ENCODE measurements around the gene MYO5B. TPM values are rescaled to one million over a fixed set of nuclear protein-coding genes. Genes with fewer than 3 reads are reported as not detected.

Gene MYO5B
- total RNA-seq, 5 donors from 2014 or later (not counting 1 experiment from before 2014, with no cell fraction given): 0.09 to 0.72 (median 0.50) TPM; not detected in 2

DNA sequence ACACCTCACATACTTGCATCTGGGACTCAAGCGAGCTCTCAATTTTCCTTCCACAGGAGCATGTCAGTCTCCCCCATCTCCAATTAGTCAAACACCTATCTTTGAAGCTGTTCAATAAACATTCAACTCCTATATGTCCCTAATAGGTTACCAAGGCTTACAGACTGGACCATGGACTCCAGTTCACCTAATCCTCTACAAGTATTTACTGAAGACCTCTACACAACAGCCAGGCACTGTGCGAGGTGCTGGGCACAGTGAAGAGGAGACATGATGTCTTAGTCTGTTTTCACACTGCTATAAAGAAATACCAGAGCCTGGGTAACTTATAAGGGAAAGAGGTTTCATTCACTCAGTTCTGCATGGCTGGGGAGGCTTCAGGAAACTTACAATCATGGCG, 129.9 kb downstream of the MYO5B start:
- no peak for DNase-seq
- WGBS (ENCODE audit: insufficient coverage): 71% methylated on average over 2 of the region's 3 CpGs
- Histone ChIP-seq H3K27me3 (replicated peaks in 1 of 2; ENCODE audit: control insufficient read depth in 2 of 2, extremely low read depth in 1 of 2, insufficient read depth in 2 of 2, low read length in 1 of 2) (no peaks in the 10 kb centered on the region), H3K36me3 (ENCODE audit: control insufficient read depth in 2 of 2, extremely low read depth in 1 of 2, insufficient read depth in 1 of 2, low read length in 1 of 2) (no peaks in the 10 kb centered on the region), H3K4me1 (ENCODE audit: control insufficient read depth in 1 of 2, extremely low read depth in 1 of 2, insufficient read depth in 2 of 2, low read length in 2 of 2) (no peaks in the 10 kb centered on the region), H3K4me3 (ENCODE audit: control insufficient read depth in 1 of 2, extremely low read depth in 1 of 2, low read length in 1 of 2) (no peak overlapping the region), H3K27ac (ENCODE audit: low read length) (no peak overlapping the region), H3K9me3 (no peaks in the 10 kb centered on the region)
- Mint-ChIP-seq H3K4me1 (no peaks in the 10 kb centered on the region), H3K9me3 (no peaks in the 10 kb centered on the region), H3K36me3 (no peaks in the 10 kb centered on the region), H3K4me3 (no peak overlapping the region), H3K27me3 (peaks cover 21 to 23% of the 10 kb centered on the region in 2 donors), H3K27ac (no peak overlapping the region)
- ChIA-PET POLR2A (no interaction called here), CTCF (no interaction called here)
- no peak for ATAC-seq (replicated peaks in 1 of 4)

DNA sequence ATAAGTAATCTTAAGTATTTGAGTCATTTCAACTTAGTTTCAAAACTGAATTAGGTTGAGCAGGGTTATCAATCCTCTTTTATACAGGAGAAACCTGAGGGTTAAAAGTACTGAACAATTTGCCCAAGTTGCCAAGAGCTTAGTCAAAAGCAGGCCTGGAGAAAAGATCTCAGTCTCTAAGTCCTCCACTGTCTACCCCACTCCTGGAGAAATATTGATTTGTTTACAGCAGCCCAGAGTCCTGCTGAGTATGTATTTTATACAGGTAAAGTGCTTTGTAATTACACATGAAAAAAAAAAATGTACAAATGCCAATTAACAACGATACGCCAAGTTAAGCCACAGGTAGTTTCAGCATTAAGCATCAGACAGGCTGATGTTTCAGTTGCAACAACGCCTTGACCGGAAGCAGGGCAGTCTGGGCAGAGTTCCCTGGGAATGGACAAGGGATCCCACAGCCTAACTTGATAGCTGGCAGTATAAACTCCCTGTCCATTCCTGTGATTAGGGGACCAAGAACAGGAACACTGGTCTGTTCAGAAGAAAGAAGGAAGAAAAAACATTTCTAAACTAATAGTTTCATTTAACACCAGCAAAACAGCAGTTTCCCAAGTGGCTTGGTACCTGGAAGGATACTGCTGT, 132.9 kb downstream of the MYO5B start:
- H3K27ac Mint-ChIP-seq: no peak overlapping the region
- no peak overlapping the region for H3K27ac ChIP-seq (ENCODE audit: low read length)
- POLR2A ChIA-PET: no interaction called here
- 84% methylated on average over 4 of the region's 4 CpGs for WGBS (ENCODE audit: insufficient coverage)
- no peaks in the 10 kb centered on the region for H3K36me3 ChIP-seq (ENCODE audit: control insufficient read depth in 2 of 2, extremely low read depth in 1 of 2, insufficient read depth in 1 of 2, low read length in 1 of 2)
- no peaks in the 10 kb centered on the region for H3K36me3 Mint-ChIP-seq
- no peaks in the 10 kb centered on the region for H3K9me3 Mint-ChIP-seq
- no peaks in the 10 kb centered on the region for H3K27me3 ChIP-seq (replicated peaks in 1 of 2; ENCODE audit: control insufficient read depth in 2 of 2, extremely low read depth in 1 of 2, insufficient read depth in 2 of 2, low read length in 1 of 2)
- no peak overlapping the region for H3K4me3 Mint-ChIP-seq
- CTCF ChIA-PET: no interaction called here
- ATAC-seq (replicated peaks in 1 of 4) (no peak), DNase-seq (no peak)
- H3K4me1 ChIP-seq (ENCODE audit: control insufficient read depth in 1 of 2, extremely low read depth in 1 of 2, insufficient read depth in 2 of 2, low read length in 2 of 2): no peaks in the 10 kb centered on the region
- no peak overlapping the region for H3K4me3 ChIP-seq (ENCODE audit: control insufficient read depth in 1 of 2, extremely low read depth in 1 of 2, low read length in 1 of 2)
- H3K9me3 ChIP-seq: no peaks in the 10 kb centered on the region
- no peaks in the 10 kb centered on the region for H3K4me1 Mint-ChIP-seq
- peaks cover 30 to 32% of the 10 kb centered on the region in 2 donors for H3K27me3 Mint-ChIP-seq

DNA sequence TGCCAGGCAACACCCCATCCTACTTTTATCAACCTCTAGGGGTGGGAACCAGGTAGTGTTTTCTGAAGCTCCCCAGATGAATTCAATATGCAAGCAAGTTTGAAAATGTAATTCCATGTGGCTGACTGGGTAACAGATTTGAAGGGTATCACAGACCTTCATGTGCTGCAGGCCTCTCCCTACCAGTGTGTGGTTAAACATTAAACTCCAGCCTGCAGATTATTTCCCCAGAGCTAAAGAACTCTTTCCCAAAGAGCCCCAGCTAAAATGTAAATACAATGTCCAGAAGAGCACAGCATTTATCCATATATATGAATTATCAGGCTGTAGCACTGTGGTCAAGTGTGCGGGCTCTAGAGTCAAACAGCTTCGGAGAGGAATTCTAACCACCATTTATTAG, 134.1 kb downstream of the MYO5B start:
- ChIA-PET CTCF (no interaction called here), POLR2A (no interaction called here)
- no peak overlapping the region for H3K4me3 Mint-ChIP-seq
- H3K27ac Mint-ChIP-seq: no peak overlapping the region
- Histone ChIP-seq H3K4me3 (ENCODE audit: control insufficient read depth in 1 of 2, extremely low read depth in 1 of 2, low read length in 1 of 2) (no peak overlapping the region), H3K27ac (ENCODE audit: low read length) (no peak overlapping the region), H3K36me3 (ENCODE audit: control insufficient read depth in 2 of 2, extremely low read depth in 1 of 2, insufficient read depth in 1 of 2, low read length in 1 of 2) (no peaks in the 10 kb centered on the region), H3K4me1 (ENCODE audit: control insufficient read depth in 1 of 2, extremely low read depth in 1 of 2, insufficient read depth in 2 of 2, low read length in 2 of 2) (no peaks in the 10 kb centered on the region), H3K27me3 (replicated peaks in 1 of 2; ENCODE audit: control insufficient read depth in 2 of 2, extremely low read depth in 1 of 2, insufficient read depth in 2 of 2, low read length in 1 of 2) (no peaks in the 10 kb centered on the region), H3K9me3 (no peaks in the 10 kb centered on the region)
- ATAC-seq (replicated peaks in 1 of 4): no peak
- H3K9me3 Mint-ChIP-seq: no peaks in the 10 kb centered on the region
- H3K27me3 Mint-ChIP-seq: peaks cover 25 to 29% of the 10 kb centered on the region in 2 donors
- DNase-seq: no peak
- WGBS (ENCODE audit: insufficient coverage): no CpG with 5 or more reads among the region's 2 CpGs
- H3K4me1 Mint-ChIP-seq: no peaks in the 10 kb centered on the region
- no peaks in the 10 kb centered on the region for H3K36me3 Mint-ChIP-seq

DNA sequence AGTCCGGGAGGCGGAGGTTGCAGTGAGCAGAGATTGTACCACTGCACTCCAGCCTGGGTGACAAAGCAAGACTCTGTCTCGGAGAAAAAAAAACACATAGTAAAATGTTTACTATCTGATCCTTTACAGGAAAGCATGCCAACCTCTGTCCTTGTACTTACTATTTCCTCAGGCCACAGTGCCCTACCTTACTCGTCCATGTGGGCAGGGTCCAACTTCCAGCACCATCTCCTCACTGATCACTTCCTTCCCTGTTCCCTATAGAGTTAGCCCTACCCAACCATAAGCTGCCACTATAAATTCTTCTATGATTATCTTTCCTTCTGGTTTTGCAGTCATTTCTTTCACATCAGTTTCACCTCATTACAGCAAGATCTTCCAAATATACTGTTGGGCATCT, 136.2 kb downstream of the MYO5B start:
- WGBS (ENCODE audit: insufficient coverage): 70% methylated on average over 3 of the region's 4 CpGs
- ChIA-PET POLR2A (no interaction called here), CTCF (no interaction called here)
- no peaks in the 10 kb centered on the region for H3K4me1 Mint-ChIP-seq
- H3K27me3 Mint-ChIP-seq: peaks cover 21 to 24% of the 10 kb centered on the region in 2 donors
- Histone ChIP-seq H3K9me3 (no peaks in the 10 kb centered on the region), H3K27me3 (replicated peaks in 1 of 2; ENCODE audit: control insufficient read depth in 2 of 2, extremely low read depth in 1 of 2, insufficient read depth in 2 of 2, low read length in 1 of 2) (peaks cover 0 to 3% of the 10 kb centered on the region in 2 experiments), H3K27ac (ENCODE audit: low read length) (no peak overlapping the region), H3K4me1 (ENCODE audit: control insufficient read depth in 1 of 2, extremely low read depth in 1 of 2, insufficient read depth in 2 of 2, low read length in 2 of 2) (no peaks in the 10 kb centered on the region), H3K36me3 (ENCODE audit: control insufficient read depth in 2 of 2, extremely low read depth in 1 of 2, insufficient read depth in 1 of 2, low read length in 1 of 2) (no peaks in the 10 kb centered on the region), H3K4me3 (ENCODE audit: control insufficient read depth in 1 of 2, extremely low read depth in 1 of 2, low read length in 1 of 2) (no peak overlapping the region)
- DNase-seq: no peak
- no peak for ATAC-seq (replicated peaks in 1 of 4)
- H3K36me3 Mint-ChIP-seq: no peaks in the 10 kb centered on the region
- H3K9me3 Mint-ChIP-seq: no peaks in the 10 kb centered on the region
- H3K27ac Mint-ChIP-seq: no peak overlapping the region
- H3K4me3 Mint-ChIP-seq: no peak overlapping the region

DNA sequence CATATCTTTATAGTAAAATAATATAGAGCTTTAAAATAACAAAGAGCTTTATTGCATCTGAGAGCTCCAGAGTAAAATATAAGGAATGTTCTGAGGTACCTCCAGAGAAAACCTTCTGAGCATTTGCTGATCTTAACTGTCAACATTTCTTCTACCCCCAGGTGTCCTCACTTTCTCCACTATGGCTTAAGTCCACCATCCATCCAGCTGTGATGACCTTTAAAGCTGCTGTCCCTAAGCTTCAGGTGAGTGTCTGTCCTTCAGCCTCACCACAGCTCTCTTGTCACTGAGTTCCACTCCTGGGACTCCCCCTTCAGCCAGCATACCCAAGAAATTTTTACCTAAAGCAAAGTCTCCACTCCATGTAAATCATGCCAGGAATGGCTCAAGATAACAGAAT, 137.9 kb downstream of the MYO5B start:
- ChIA-PET CTCF (no interaction called here), POLR2A (no interaction called here)
- no peaks in the 10 kb centered on the region for H3K9me3 ChIP-seq
- no peak overlapping the region for H3K4me3 ChIP-seq (ENCODE audit: control insufficient read depth in 1 of 2, extremely low read depth in 1 of 2, low read length in 1 of 2)
- no peaks in the 10 kb centered on the region for H3K4me1 Mint-ChIP-seq
- DNase-seq (no peak), ATAC-seq (replicated peaks in 1 of 4) (no peak)
- peaks cover 14 to 27% of the 10 kb centered on the region in 2 donors for H3K27me3 Mint-ChIP-seq
- H3K27me3 ChIP-seq (replicated peaks in 1 of 2; ENCODE audit: control insufficient read depth in 2 of 2, extremely low read depth in 1 of 2, insufficient read depth in 2 of 2, low read length in 1 of 2): peaks cover 0 to 3% of the 10 kb centered on the region in 2 experiments
- no peaks in the 10 kb centered on the region for H3K36me3 Mint-ChIP-seq
- H3K9me3 Mint-ChIP-seq: peaks cover 0 to 4% (median 0%) of the 10 kb centered on the region in 3 donors
- H3K27ac ChIP-seq (ENCODE audit: low read length): no peak overlapping the region
- no peaks in the 10 kb centered on the region for H3K4me1 ChIP-seq (ENCODE audit: control insufficient read depth in 1 of 2, extremely low read depth in 1 of 2, insufficient read depth in 2 of 2, low read length in 2 of 2)
- H3K36me3 ChIP-seq (ENCODE audit: control insufficient read depth in 2 of 2, extremely low read depth in 1 of 2, insufficient read depth in 1 of 2, low read length in 1 of 2): no peaks in the 10 kb centered on the region
- H3K27ac Mint-ChIP-seq: no peak overlapping the region
- no peak overlapping the region for H3K4me3 Mint-ChIP-seq

DNA sequence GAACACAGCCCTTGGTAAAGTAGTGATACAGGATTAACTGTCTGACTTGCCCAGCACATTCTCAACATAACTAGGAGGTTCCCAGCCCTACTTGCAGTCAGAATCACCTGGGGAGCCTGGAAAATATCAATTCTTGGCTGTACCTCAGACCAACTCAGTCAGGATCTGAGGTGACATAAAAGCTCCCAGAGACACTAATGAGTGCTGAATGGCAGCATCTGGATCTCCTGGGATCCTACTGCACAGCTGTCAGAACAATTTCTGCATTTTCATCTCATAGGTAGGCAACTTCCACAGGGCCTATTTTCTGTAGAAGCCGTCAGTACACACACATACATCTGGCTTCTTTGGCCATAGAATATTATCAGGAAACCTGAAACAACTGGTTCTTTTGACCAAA, 138.8 kb downstream of the MYO5B start:
- 100% methylated on average over 1 of the region's 1 CpG for WGBS (ENCODE audit: insufficient coverage)
- no peak for ATAC-seq (replicated peaks in 1 of 4)
- peaks cover 0 to 3% of the 10 kb centered on the region in 2 experiments for H3K27me3 ChIP-seq (replicated peaks in 1 of 2; ENCODE audit: control insufficient read depth in 2 of 2, extremely low read depth in 1 of 2, insufficient read depth in 2 of 2, low read length in 1 of 2)
- H3K4me1 ChIP-seq (ENCODE audit: control insufficient read depth in 1 of 2, extremely low read depth in 1 of 2, insufficient read depth in 2 of 2, low read length in 2 of 2): no peaks in the 10 kb centered on the region
- Mint-ChIP-seq H3K4me1 (no peaks in the 10 kb centered on the region), H3K4me3 (no peak overlapping the region), H3K27ac (no peak overlapping the region), H3K36me3 (no peaks in the 10 kb centered on the region), H3K27me3 (peaks cover 14 to 27% of the 10 kb centered on the region in 2 donors), H3K9me3 (peaks cover 0 to 4% (median 2%) of the 10 kb centered on the region in 3 donors)
- no peak overlapping the region for H3K27ac ChIP-seq (ENCODE audit: low read length)
- no peak overlapping the region for H3K4me3 ChIP-seq (ENCODE audit: control insufficient read depth in 1 of 2, extremely low read depth in 1 of 2, low read length in 1 of 2)
- no peaks in the 10 kb centered on the region for H3K36me3 ChIP-seq (ENCODE audit: control insufficient read depth in 2 of 2, extremely low read depth in 1 of 2, insufficient read depth in 1 of 2, low read length in 1 of 2)
- H3K9me3 ChIP-seq: no peaks in the 10 kb centered on the region
- POLR2A ChIA-PET: interaction anchor here in 1 of 2 donors (0.6 kb wide), 1 partner anchor 10 kb away, joined by 8 read pairs; no protein-coding TSS in a partner anchor
- DNase-seq: no peak
- CTCF ChIA-PET: no interaction called here

DNA sequence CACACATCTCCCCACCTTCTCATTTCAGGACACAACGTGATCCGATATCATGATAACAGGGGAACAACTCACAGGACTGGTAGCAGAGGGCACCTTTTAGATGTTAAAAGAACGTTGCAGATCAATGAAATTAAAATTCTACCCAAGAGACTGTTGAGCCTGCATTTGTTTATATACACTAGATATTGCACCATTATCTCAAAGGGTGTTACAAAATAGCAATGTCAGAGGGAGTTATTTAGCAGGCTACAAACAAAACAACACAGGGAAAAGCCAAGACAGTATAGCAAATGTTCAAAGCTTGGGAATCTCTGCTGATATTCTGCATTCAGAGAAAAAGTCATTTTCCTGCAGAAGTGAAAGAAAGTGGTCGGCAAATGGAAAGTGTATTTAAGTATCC, 139.5 kb downstream of the MYO5B start:
- CTCF ChIA-PET: interaction anchor here in 1 of 2 donors (0.8 kb wide), 1 partner anchor 27 kb away, joined by 4 read pairs; no protein-coding TSS in a partner anchor

More for the DNA sequence above, 139.5 kb downstream of the MYO5B start:
- no peaks in the 10 kb centered on the region for H3K9me3 ChIP-seq
- no peaks in the 10 kb centered on the region for H3K4me1 Mint-ChIP-seq
- H3K9me3 Mint-ChIP-seq: peaks cover 0 to 4% (median 2%) of the 10 kb centered on the region in 3 donors
- no CpG with 5 or more reads among the region's 4 CpGs for WGBS (ENCODE audit: insufficient coverage)
- POLR2A ChIA-PET: no interaction called here
- no peak overlapping the region for H3K4me3 ChIP-seq (ENCODE audit: control insufficient read depth in 1 of 2, extremely low read depth in 1 of 2, low read length in 1 of 2)
- DNase-seq (no peak), ATAC-seq (replicated peaks in 1 of 4) (no peak)
- no peak overlapping the region for H3K27ac ChIP-seq (ENCODE audit: low read length)
- peaks cover 0 to 3% of the 10 kb centered on the region in 2 experiments for H3K27me3 ChIP-seq (replicated peaks in 1 of 2; ENCODE audit: control insufficient read depth in 2 of 2, extremely low read depth in 1 of 2, insufficient read depth in 2 of 2, low read length in 1 of 2)
- H3K4me1 ChIP-seq (ENCODE audit: control insufficient read depth in 1 of 2, extremely low read depth in 1 of 2, insufficient read depth in 2 of 2, low read length in 2 of 2): no peaks in the 10 kb centered on the region
- H3K27me3 Mint-ChIP-seq: peaks cover 14 to 27% of the 10 kb centered on the region in 2 donors
- no peak overlapping the region for H3K27ac Mint-ChIP-seq
- H3K36me3 Mint-ChIP-seq: no peaks in the 10 kb centered on the region
- no peak overlapping the region for H3K4me3 Mint-ChIP-seq
- no peaks in the 10 kb centered on the region for H3K36me3 ChIP-seq (ENCODE audit: control insufficient read depth in 2 of 2, extremely low read depth in 1 of 2, insufficient read depth in 1 of 2, low read length in 1 of 2)
